KMS-11 (cell line): ENCODE data around the gene SMARCC2.

ENCODE experiments used
- H2AFZ ChIP-seq: fragments of 200-600 bp; sonication (generic); 2 replicates; pipeline ENCODE4 v1.6.1; 2016; ENCODE audit warnings: antibody characterized with exemption, mixed run types, low read depth
- H3K27ac ChIP-seq: fragments of 200-600 bp; sonication (generic); 2 replicates; pipeline ENCODE4 v1.6.1; 2016; ENCODE audit warnings: mild to moderate bottlenecking, mixed run types
- H3K27me3 ChIP-seq: fragments of 200-600 bp; sonication (generic); 2 replicates; pipeline ENCODE4 v1.6.1; 2017; ENCODE audit warnings: mild to moderate bottlenecking, low read depth, mixed run types, moderate library complexity; ENCODE audit not compliant: insufficient read depth
- H3K36me3 ChIP-seq: fragments of 200-600 bp; sonication (generic); 2 replicates; pipeline ENCODE4 v1.6.1; 2017; ENCODE audit warnings: mild to moderate bottlenecking, mixed run types; ENCODE audit not compliant: insufficient read depth
- H3K4me1 ChIP-seq: fragments of 200-600 bp; sonication (generic); 2 replicates; pipeline ENCODE4 v1.6.1; 2016; ENCODE audit warnings: mild to moderate bottlenecking, low read depth, mixed run types; ENCODE audit not compliant: poor library complexity, severe bottlenecking
- H3K4me2 ChIP-seq: fragments of 200-600 bp; sonication (generic); 2 replicates; pipeline ENCODE4 v1.7.0; 2016; ENCODE audit warnings: mild to moderate bottlenecking, mixed run types
- H3K4me3 ChIP-seq: fragments of 200-600 bp; sonication (generic); IDR thresholded peaks from 2 replicates; pipeline ENCODE4 v1.6.1; 2017; ENCODE audit warnings: low read depth, low read length, mixed read lengths; ENCODE audit not compliant: insufficient read depth
- H3K79me2 ChIP-seq: fragments of 200-600 bp; sonication (generic); 2 replicates; pipeline ENCODE4 v1.6.1; 2016; ENCODE audit warnings: low read depth, mixed run types; ENCODE audit not compliant: insufficient read depth
- H3K9ac ChIP-seq: fragments of 200-600 bp; sonication (generic); 2 replicates; pipeline ENCODE4 v1.6.1; 2016; ENCODE audit warnings: mild to moderate bottlenecking, mixed run types
- H4K20me1 ChIP-seq: fragments of 200-600 bp; sonication (generic); 2 replicates; pipeline ENCODE4 v1.6.1; 2016; ENCODE audit warnings: mild to moderate bottlenecking, mixed run types; ENCODE audit not compliant: insufficient read depth
- TF ChIP-seq, protein P1 (sequence below): fragments of 200-600 bp; sonication (generic); conservative IDR thresholded peaks from 2 replicates; pipeline ENCODE4 v1.6.1; 2017; ENCODE audit warnings: low read depth, mild to moderate bottlenecking, antibody characterized with exemption, low read length, moderate library complexity, mixed read lengths

SMARCC2 gene

DNA sequence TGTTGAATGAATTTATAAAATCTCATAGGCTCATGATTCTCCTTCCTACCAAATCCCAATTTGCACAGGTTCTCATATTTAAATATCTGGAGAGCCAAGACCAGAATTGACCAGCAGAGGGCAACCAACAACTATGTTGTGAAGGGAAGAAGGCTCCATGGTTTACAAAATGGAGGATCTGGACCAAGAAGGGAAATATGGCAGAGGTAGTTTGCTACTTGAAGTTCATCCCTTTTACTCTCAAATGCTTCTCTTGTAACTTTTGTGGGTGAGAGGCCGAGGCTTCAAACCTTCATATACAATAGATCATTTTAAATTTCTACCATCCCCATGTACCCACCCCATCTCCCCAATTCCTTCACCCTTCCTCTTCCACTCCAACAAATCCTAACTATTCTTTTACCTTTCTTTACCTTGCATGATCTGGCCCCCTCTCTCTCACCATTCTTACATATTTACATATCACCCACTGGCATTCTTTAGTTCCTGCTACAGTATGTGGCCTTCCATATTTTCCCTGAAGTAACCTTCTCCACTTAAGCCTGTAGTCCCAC is 3.8 kb upstream of the SMARCC2 start:
- H4K20me1 ChIP-seq = no peaks in the 10 kb centered on the region
- H3K27ac ChIP-seq = no peak overlapping the region
- H3K27me3 ChIP-seq = no peaks in the 10 kb centered on the region
- peak overlapping the region; percentile 75 for H2AFZ ChIP-seq
- H3K36me3 ChIP-seq = no peaks in the 10 kb centered on the region
- no peak overlapping the region for H3K9ac ChIP-seq
- peak overlapping the region; percentile 4; the same call in 1 of the 2 replicates for H3K4me2 ChIP-seq
- H3K4me3 ChIP-seq = no peak overlapping the region
- TF ChIP-seq, protein P1, sequence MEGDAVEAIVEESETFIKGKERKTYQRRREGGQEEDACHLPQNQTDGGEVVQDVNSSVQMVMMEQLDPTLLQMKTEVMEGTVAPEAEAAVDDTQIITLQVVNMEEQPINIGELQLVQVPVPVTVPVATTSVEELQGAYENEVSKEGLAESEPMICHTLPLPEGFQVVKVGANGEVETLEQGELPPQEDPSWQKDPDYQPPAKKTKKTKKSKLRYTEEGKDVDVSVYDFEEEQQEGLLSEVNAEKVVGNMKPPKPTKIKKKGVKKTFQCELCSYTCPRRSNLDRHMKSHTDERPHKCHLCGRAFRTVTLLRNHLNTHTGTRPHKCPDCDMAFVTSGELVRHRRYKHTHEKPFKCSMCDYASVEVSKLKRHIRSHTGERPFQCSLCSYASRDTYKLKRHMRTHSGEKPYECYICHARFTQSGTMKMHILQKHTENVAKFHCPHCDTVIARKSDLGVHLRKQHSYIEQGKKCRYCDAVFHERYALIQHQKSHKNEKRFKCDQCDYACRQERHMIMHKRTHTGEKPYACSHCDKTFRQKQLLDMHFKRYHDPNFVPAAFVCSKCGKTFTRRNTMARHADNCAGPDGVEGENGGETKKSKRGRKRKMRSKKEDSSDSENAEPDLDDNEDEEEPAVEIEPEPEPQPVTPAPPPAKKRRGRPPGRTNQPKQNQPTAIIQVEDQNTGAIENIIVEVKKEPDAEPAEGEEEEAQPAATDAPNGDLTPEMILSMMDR = peak; percentile 100
- peaks cover 8% of the 10 kb centered on the region for H3K79me2 ChIP-seq
- peaks cover 25% of the 10 kb centered on the region for H3K4me1 ChIP-seq

DNA sequence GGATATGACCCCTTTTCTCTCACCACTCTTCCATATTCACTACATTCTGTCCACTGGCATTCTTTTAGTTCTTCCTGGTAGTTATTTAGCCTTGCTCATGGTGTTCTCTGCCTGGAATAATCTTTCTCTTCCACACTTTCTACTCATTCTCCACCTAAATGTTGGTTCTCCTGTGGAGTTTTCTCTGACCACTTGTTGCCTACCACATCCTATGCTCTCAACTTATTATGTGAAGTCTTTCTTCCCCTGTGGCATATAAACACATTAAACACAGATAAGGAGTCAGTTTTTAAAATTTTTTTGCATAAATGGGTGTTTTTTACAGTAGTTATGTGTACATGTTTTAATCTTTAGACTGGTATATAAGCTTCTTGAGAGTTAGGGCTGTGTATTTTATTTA is 3.3 kb upstream of the SMARCC2 start:
- Histone ChIP-seq H3K79me2 (peaks cover 13% of the 10 kb centered on the region), H2AFZ (no peak overlapping the region)

DNA sequence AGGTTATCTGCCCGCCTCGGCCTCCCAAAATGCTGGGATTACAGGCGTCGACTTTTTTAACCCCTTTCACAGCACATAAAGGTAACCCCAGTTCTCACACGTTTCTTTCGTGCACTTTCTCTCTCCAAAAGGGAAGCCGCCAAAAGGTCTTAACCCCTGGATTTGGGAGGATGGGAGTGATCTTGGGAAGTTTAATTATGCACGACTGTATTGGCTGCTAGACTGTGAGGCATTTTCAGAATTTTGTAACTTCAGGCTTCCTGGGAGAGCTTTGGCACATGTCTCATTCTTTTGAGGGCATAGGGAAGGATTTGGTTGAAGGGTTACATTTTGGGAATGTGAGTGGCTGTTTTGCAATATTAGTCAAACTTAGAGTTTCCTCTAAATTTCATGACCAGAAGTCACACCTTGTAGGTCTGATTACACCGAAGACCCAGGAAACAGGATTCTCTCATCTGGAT is 1.4 kb upstream of the SMARCC2 start:
- Histone ChIP-seq H4K20me1 (no peaks in the 10 kb centered on the region), H3K4me2 (peak overlapping the region; percentile 74), H2AFZ (peak overlapping the region; percentile 82), H3K9ac (peak overlapping the region; percentile 56; the same call in 1 of the 2 replicates), H3K4me3 (no peak overlapping the region), H3K36me3 (no peaks in the 10 kb centered on the region), H3K27me3 (no peaks in the 10 kb centered on the region), H3K79me2 (peaks cover 31% of the 10 kb centered on the region), H3K4me1 (peaks cover 42% of the 10 kb centered on the region), H3K27ac (peak overlapping the region; percentile 65)
- TF ChIP-seq, protein P1 = no peak

More for the DNA sequence above, 3.3 kb upstream of the SMARCC2 start:
- Histone ChIP-seq H3K9ac (no peak overlapping the region), H3K4me1 (peaks cover 31% of the 10 kb centered on the region), H3K4me2 (0 out of 2 replicates have a peak overlapping the region, but pooled peaks have one; percentile 4), H3K27ac (no peak overlapping the region), H3K4me3 (no peak overlapping the region), H3K36me3 (no peaks in the 10 kb centered on the region), H3K27me3 (no peaks in the 10 kb centered on the region), H4K20me1 (no peaks in the 10 kb centered on the region)
- TF ChIP-seq, protein P1 = no peak

DNA sequence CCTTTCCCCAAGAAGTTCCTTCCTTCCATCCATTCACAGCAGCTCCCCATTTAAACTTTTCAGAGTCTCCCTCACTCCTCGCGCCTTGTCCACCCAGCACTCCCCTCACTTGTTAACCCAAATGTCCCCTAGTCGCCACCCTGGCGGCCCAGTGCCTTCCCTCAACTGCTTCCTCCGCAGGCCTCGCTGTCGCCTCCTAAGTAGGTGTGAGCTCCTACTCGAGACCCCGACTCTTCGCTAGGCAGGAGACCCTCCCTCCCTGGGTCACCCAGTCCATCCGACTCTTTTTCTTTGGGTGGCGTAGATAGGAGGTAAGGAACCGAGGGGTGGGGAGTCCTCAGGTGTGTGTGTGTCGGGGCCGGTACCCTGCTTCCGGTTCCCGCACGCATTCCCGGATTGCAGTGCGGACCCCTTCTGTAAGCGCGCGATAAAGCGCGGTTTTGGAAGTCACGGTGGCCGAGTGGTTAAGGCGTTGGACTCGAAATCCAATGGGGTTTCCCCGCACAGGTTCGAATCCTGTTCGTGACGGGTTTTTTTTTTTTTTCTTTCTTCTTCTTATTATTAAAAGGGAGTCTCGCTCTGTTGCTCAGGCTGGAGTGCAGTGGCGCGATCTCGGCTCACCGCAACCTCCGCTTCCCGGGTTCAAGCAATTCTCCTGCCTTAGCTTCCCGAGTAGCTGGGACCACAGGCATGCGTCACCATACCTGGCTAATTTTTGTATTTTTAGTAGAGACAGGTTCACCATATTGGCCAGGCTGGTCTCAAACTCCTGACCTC is 823 bp upstream of the SMARCC2 start:
- peaks cover 34% of the 10 kb centered on the region for H3K79me2 ChIP-seq
- TF ChIP-seq, protein P1 = peak; percentile 78
- H3K4me1 ChIP-seq = peaks cover 42% of the 10 kb centered on the region
- H3K27me3 ChIP-seq = no peaks in the 10 kb centered on the region
- H3K4me2 ChIP-seq = peak overlapping the region; percentile 74
- H4K20me1 ChIP-seq = no peaks in the 10 kb centered on the region
- peak overlapping the region; percentile 61 for H3K4me3 ChIP-seq
- no peaks in the 10 kb centered on the region; the same call in 1 of the 2 replicates for H3K36me3 ChIP-seq
- peak overlapping the region; percentile 65 for H3K27ac ChIP-seq
- peak overlapping the region; percentile 82 for H2AFZ ChIP-seq
- H3K9ac ChIP-seq = peak overlapping the region; percentile 56
